Type B pancreatic cell (in vitro differentiated cells): ENCODE data around the gene THRAP3. TPM values are rescaled to one million over a fixed set of nuclear protein-coding genes. Genes with fewer than 3 reads are reported as not detected.
"Not testable (repeated sequence)": the region's sequence is repeated elsewhere in the genome, so short reads cannot be mapped to it uniquely, and the experiment has no call there.

Source experiments
- DNase-seq: peaks from one replicate; pipeline ENCODE4 v3.0.0; 2021; ENCODE audit warnings: mixed read lengths; ENCODE audit not compliant: unreplicated experiment; ENCODE audit errors: extremely low spot score
- H3K27ac Mint-ChIP-seq: 2 replicates; pipeline ENCODE4 v1.8.0; 2021; ENCODE audit warnings: mild to moderate bottlenecking, mixed read lengths
- H3K27me3 Mint-ChIP-seq: 2 replicates; pipeline ENCODE4 v1.8.0; 2021; ENCODE audit warnings: mixed read lengths
- H3K36me3 Mint-ChIP-seq: 2 replicates; pipeline ENCODE4 v1.8.0; 2021; ENCODE audit warnings: mixed read lengths
- H3K4me1 Mint-ChIP-seq: one replicate; pipeline ENCODE4 v1.8.0; 2021; ENCODE audit warnings: mixed read lengths; ENCODE audit not compliant: unreplicated experiment
- H3K4me3 Mint-ChIP-seq: 2 replicates; pipeline ENCODE4 v1.8.0; 2021; ENCODE audit warnings: mild to moderate bottlenecking, mixed read lengths
- H3K9me3 Mint-ChIP-seq: 2 replicates; pipeline ENCODE4 v1.8.0; 2021; ENCODE audit warnings: mixed read lengths
- total RNA-seq: library from RNA; stranded (reverse); gene quantifications from 2 replicates; pipeline ENCODE4 v1.2.1, GENCODE V29; 2021; ENCODE audit warnings: low replicate concordance
- TF ChIP-seq, protein P1 (sequence below): fragments of 200-600 bp; sonication (generic); conservative IDR thresholded peaks from 2 replicates; pipeline ENCODE4 v1.5.0; 2021; ENCODE audit warnings: antibody characterized with exemption, mild to moderate bottlenecking

THRAP3 gene
- total RNA-seq, 1 donor from 2014 or later: 135 TPM

DNA sequence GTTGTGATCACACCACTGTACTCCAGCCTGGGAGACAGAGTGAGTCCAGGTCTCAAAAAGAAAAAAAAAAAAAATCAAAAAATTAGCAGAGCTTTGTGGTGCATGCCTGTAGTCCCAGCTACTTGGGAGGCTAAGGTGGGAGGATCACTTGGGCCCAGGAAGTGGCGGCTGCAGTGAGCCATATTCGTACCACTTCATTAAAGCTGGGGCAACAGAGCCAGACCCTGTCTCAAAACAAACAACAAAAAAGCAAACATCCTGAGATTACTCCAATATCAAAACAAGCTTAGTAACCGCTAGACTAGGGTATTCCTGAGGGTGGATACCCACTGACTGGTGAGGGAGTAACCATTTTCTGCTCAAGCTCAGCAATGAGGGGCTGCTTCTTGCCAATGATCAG is 12.9 kb upstream of the THRAP3 start:
- H3K27ac Mint-ChIP-seq: no peak overlapping the region
- TF ChIP-seq, protein P1, sequence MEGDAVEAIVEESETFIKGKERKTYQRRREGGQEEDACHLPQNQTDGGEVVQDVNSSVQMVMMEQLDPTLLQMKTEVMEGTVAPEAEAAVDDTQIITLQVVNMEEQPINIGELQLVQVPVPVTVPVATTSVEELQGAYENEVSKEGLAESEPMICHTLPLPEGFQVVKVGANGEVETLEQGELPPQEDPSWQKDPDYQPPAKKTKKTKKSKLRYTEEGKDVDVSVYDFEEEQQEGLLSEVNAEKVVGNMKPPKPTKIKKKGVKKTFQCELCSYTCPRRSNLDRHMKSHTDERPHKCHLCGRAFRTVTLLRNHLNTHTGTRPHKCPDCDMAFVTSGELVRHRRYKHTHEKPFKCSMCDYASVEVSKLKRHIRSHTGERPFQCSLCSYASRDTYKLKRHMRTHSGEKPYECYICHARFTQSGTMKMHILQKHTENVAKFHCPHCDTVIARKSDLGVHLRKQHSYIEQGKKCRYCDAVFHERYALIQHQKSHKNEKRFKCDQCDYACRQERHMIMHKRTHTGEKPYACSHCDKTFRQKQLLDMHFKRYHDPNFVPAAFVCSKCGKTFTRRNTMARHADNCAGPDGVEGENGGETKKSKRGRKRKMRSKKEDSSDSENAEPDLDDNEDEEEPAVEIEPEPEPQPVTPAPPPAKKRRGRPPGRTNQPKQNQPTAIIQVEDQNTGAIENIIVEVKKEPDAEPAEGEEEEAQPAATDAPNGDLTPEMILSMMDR: no peak
- H3K4me1 Mint-ChIP-seq: no peaks in the 10 kb centered on the region
- DNase-seq: no peak
- no peaks in the 10 kb centered on the region for H3K27me3 Mint-ChIP-seq
- H3K9me3 Mint-ChIP-seq: no peaks in the 10 kb centered on the region
- no peaks in the 10 kb centered on the region for H3K36me3 Mint-ChIP-seq
- H3K4me3 Mint-ChIP-seq: no peak overlapping the region

DNA sequence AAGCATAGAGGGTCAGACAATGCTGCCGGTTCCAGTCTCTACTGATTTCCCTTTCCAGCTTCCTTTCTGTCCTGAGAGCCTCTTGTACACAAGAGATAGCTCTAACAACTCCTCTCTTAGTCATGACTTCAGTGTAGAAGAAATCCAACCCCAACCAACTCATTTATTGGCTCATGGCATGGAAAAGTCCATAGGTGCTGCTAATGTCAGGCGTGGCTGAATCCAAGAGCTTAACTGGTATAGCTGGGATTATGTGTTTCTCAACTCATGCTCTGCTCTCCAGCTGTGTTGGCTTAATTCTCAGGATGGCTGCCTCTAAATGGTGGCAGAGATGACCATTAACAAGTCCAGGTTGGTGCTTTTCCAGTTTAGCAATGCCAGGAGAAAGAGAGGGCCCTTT is 12.4 kb upstream of the THRAP3 start:
- no peak for DNase-seq
- Mint-ChIP-seq H3K36me3 (no peaks in the 10 kb centered on the region), H3K9me3 (no peaks in the 10 kb centered on the region)

GRCh38 chr1:36212782-36213181 is 11.5 kb upstream of the THRAP3 start:
- no peak for DNase-seq
- Mint-ChIP-seq H3K4me1 (no peaks in the 10 kb centered on the region), H3K27me3 (no peaks in the 10 kb centered on the region), H3K36me3 (no peaks in the 10 kb centered on the region), H3K4me3 (no peak overlapping the region), H3K27ac (peak overlapping the region; percentile 46), H3K9me3 (no peaks in the 10 kb centered on the region)
- TF ChIP-seq, protein P1: no peak

More for the DNA sequence above, 12.4 kb upstream of the THRAP3 start:
- H3K4me1 Mint-ChIP-seq: no peaks in the 10 kb centered on the region
- no peak overlapping the region for H3K4me3 Mint-ChIP-seq
- TF ChIP-seq, protein P1: no peak
- H3K27me3 Mint-ChIP-seq: no peaks in the 10 kb centered on the region
- no peak overlapping the region for H3K27ac Mint-ChIP-seq

GRCh38 chr1:36217670-36218069 is 6.6 kb upstream of the THRAP3 start:
- no peak overlapping the region for H3K27ac Mint-ChIP-seq
- no peaks in the 10 kb centered on the region for H3K27me3 Mint-ChIP-seq
- no peaks in the 10 kb centered on the region for H3K4me1 Mint-ChIP-seq
- TF ChIP-seq, protein P1: no peak
- DNase-seq: no peak
- no peak overlapping the region for H3K4me3 Mint-ChIP-seq
- no peaks in the 10 kb centered on the region for H3K9me3 Mint-ChIP-seq
- no peaks in the 10 kb centered on the region for H3K36me3 Mint-ChIP-seq

- not testable (repeated sequence) for H3K9me3 Mint-ChIP-seq, H3K4me3 Mint-ChIP-seq, DNase-seq, H3K27me3 Mint-ChIP-seq, H3K27ac Mint-ChIP-seq
- peaks cover 18% of the 10 kb centered on the region for H3K4me1 Mint-ChIP-seq
- H3K36me3 Mint-ChIP-seq: peaks cover 13% of the 10 kb centered on the region
These were observed 2.3 kb upstream of the THRAP3 start for GRCh38 chr1:36221901-36222300.

DNA sequence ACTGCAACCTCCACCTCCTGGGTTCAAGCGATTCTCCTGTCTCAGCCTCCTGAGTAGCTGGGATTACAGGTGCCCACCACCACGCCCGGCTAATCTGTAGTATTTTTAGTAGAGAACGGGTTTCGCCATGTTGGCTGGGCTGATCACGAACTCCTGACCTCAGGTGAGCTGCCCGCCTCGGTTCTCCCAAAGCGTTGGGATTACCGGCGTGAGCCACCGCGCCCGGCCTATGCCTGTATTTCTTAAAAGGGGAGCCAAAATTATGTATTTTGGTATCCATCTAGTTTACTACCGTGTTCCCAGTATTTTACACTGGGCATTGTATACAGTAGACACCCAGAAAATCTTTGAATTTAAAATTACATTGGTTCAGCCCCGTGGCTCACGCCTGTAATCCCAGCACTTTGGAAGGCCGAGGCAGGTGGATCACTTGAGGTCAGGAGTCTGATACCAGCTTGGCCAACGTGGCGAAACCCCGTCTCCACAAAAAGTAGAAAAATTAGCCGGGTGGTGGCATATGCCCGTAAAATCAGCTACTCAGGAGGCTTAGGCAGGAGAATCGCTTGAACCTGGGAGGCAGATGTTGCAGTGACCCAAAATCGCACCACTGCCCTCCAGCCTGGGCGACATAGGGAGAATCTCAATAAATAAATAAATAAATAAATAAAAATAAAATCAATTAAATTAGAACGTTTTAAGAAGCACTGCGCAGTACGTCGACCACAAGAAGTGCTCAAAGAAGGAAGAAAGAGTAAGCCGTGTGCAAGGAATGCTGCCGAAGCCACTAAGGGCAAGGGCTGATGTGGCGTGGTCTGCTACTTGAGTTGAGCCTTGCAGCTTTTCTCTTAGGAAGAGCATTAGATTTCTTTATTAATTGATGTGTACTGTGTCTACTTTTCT is 1.5 kb upstream of the THRAP3 start:
- peak overlapping the region; percentile 98 for H3K27ac Mint-ChIP-seq
- H3K4me3 Mint-ChIP-seq: peak overlapping the region; percentile 98
- TF ChIP-seq, protein P1: no peak
- H3K36me3 Mint-ChIP-seq: peaks cover 18% of the 10 kb centered on the region
- peaks cover 19% of the 10 kb centered on the region for H3K4me1 Mint-ChIP-seq
- H3K27me3 Mint-ChIP-seq: no peaks in the 10 kb centered on the region
- no peaks in the 10 kb centered on the region for H3K9me3 Mint-ChIP-seq
- DNase-seq: no peak
